Breast epithelium (tissue), 4 donors: ENCODE measurements around the gene TET2. TPM values are rescaled to one million over a fixed set of nuclear protein-coding genes. Genes with fewer than 3 reads are reported as not detected.

ENCODE experiments used
- DNase-seq, 2 donors: peaks; one replicate each; pipeline ENCODE4 v3.0.0-alpha.2; 2019; ENCODE audit warnings: low spot score in 2 of 2
- H3K27ac ChIP-seq, 2 donors: fragments of 200-600 bp; sonication (generic) in 1 of 2; one replicate each; pipeline ENCODE4 v1.5.1; 2016 to 2019; ENCODE audit warnings: mild to moderate bottlenecking in 1 of 2
- H3K27me3 ChIP-seq, 2 donors: fragments of 200-600 bp; sonication (generic) in 1 of 2; one replicate each; pipeline versions ENCODE4 v1.5.1 to v1.6.0; 2017 to 2019; ENCODE audit warnings: control low read depth in 1 of 2, mild to moderate bottlenecking in 1 of 2
- H3K36me3 ChIP-seq: fragments of 200-600 bp; one replicate; pipeline ENCODE4 v1.5.1; 2019
- H3K4me1 ChIP-seq, 2 donors: fragments of 200-600 bp; sonication (generic); one replicate each; pipeline ENCODE4 v1.5.1; 2016 to 2019; ENCODE audit warnings: control low read depth in 1 of 2
- H3K4me3 ChIP-seq, 3 donors: fragments of 200-600 bp; sonication (generic); 1 replicate in 2 of 3; 2 replicates in 1 of 3; pipeline ENCODE4 v1.5.1; 2016 to 2019; ENCODE audit warnings: mild to moderate bottlenecking in 3 of 3, moderate library complexity in 2 of 3
- H3K9me3 ChIP-seq, 2 donors: fragments of 200-600 bp; sonication (generic) in 1 of 2; one replicate each; pipeline ENCODE4 v1.5.1; 2016 to 2019; ENCODE audit warnings: control low read depth in 1 of 2
- CTCF ChIP-seq, 3 donors: fragments of 450-650 bp; IDR thresholded peaks; one replicate each; pipeline ENCODE4 v1.5.1; 2016 to 2017; ENCODE audit warnings: antibody characterized with exemption in 3 of 3, mild to moderate bottlenecking in 3 of 3, moderate library complexity in 3 of 3
- POLR2A ChIP-seq: fragments of 450-650 bp; IDR thresholded peaks from one replicate; pipeline ENCODE4 v1.6.1; 2016; ENCODE audit warnings: antibody characterized with exemption, mild to moderate bottlenecking, moderate library complexity
- POLR2AphosphoS5 ChIP-seq, 3 donors: sonication (generic); formaldehyde crosslinking; IDR thresholded peaks; one replicate each; pipeline ENCODE4 v1.6.1; 2017; ENCODE audit warnings: antibody characterized with exemption in 3 of 3
- intact Hi-C: fragments of 100-400 bp; cut with DNase I; formaldehyde crosslinking; loops from one replicate; pipeline ENCODE4 v1.15.1; 2023; ENCODE audit warnings: low total_unique reads
- total RNA-seq, 3 donors: library from RNA; depleted of rRNA; stranded (reverse); fragments of >200 nt; gene quantifications; one replicate each; pipeline ENCODE4 v1.1.0, GENCODE V29; 2016

Gene TET2
- total RNA-seq, 3 donors from 2014 or later: 23.2 to 37.3 (median 29.8) TPM

- intact Hi-C loops: loop anchor here (10.0 kb wide), 1 partner anchor 328 kb away; the partner anchor contains the start of gene PPA2
- Histone ChIP-seq H3K4me1 (peaks cover 0 to 7% of the 10 kb centered on the region in 2 donors), H3K9me3 (no peaks in the 10 kb centered on the region), H3K27me3 (no peaks in the 10 kb centered on the region), H3K4me3 (peak overlapping the region; percentile 58 to 81 (median 69)), H3K36me3 (no peaks in the 10 kb centered on the region), H3K27ac (peak overlapping the region; percentile 81 to 89)
- DNase-seq: no peak
- TF ChIP-seq CTCF (IDR thresholded peaks at IDR 0.05) (no peak), POLR2AphosphoS5 (IDR thresholded peaks at IDR 0.05) (no peak), POLR2A (no peak)
These were observed 408 bp downstream of the TET2 start for GRCh38 chr4:105147016-105147552.

GRCh38 chr4:105147553-105148161 lies 981 bp downstream of the TET2 start:
- intact Hi-C loops: loop anchor here (10.0 kb wide), 1 partner anchor 327 kb away; the partner anchor contains the start of gene PPA2
- DNase-seq: no peak
- peak overlapping the region; percentile 81 to 89 for H3K27ac ChIP-seq
- H3K27me3 ChIP-seq: no peaks in the 10 kb centered on the region
- no peaks in the 10 kb centered on the region for H3K9me3 ChIP-seq
- no peaks in the 10 kb centered on the region for H3K36me3 ChIP-seq
- TF ChIP-seq CTCF (IDR thresholded peaks at IDR 0.05): no peak
- TF ChIP-seq POLR2A: no peak
- TF ChIP-seq POLR2AphosphoS5 (IDR thresholded peaks at IDR 0.05): no peak
- peak overlapping the region; percentile 58 to 81 (median 69) for H3K4me3 ChIP-seq
- H3K4me1 ChIP-seq: peaks cover 0 to 7% of the 10 kb centered on the region in 2 donors

- peak overlapping the region; percentile 58 to 81 (median 69) for H3K4me3 ChIP-seq
- no peaks in the 10 kb centered on the region for H3K9me3 ChIP-seq
- TF ChIP-seq POLR2A (no peak), CTCF (IDR thresholded peaks at IDR 0.05) (no peak), POLR2AphosphoS5 (IDR thresholded peaks at IDR 0.05) (no peak)
- intact Hi-C loops: loop anchor here (10.0 kb wide), 1 partner anchor 326 kb away; the partner anchor contains the start of gene PPA2
- no peak overlapping the region for H3K27ac ChIP-seq
- peaks cover 0 to 7% of the 10 kb centered on the region in 2 donors for H3K4me1 ChIP-seq
- H3K36me3 ChIP-seq: no peaks in the 10 kb centered on the region
- no peak for DNase-seq
- no peaks in the 10 kb centered on the region for H3K27me3 ChIP-seq
These were observed 1.7 kb downstream of the TET2 start for GRCh38 chr4:105148356-105148755.

GRCh38 chr4:105148776-105149175 lies 2.1 kb downstream of the TET2 start:
- no peaks in the 10 kb centered on the region for H3K36me3 ChIP-seq
- H3K27ac ChIP-seq: no peak overlapping the region
- intact Hi-C loops: loop anchor here (10.0 kb wide), 1 partner anchor 326 kb away; the partner anchor contains the start of gene PPA2
- H3K4me1 ChIP-seq: peaks cover 0 to 7% of the 10 kb centered on the region in 2 donors
- H3K27me3 ChIP-seq: no peaks in the 10 kb centered on the region
- H3K4me3 ChIP-seq: peak overlapping the region in 1 of 3 donors; percentile 81
- H3K9me3 ChIP-seq: no peaks in the 10 kb centered on the region
- no peak for DNase-seq
- TF ChIP-seq CTCF (IDR thresholded peaks at IDR 0.05): no peak
- no peak for TF ChIP-seq POLR2AphosphoS5 (IDR thresholded peaks at IDR 0.05)

GRCh38 chr4:105149771-105150170 lies 3.1 kb downstream of the TET2 start:
- no peaks in the 10 kb centered on the region for H3K9me3 ChIP-seq
- H3K36me3 ChIP-seq: no peaks in the 10 kb centered on the region
- H3K4me1 ChIP-seq: peaks cover 0 to 7% of the 10 kb centered on the region in 2 donors
- intact Hi-C loops: loop anchor here (10.0 kb wide), 1 partner anchor 325 kb away; the partner anchor contains the start of gene PPA2
- TF ChIP-seq CTCF (IDR thresholded peaks at IDR 0.05) (no peak), POLR2AphosphoS5 (IDR thresholded peaks at IDR 0.05) (no peak)
- DNase-seq: no peak
- peak overlapping the region in 1 of 3 donors; percentile 14 for H3K4me3 ChIP-seq
- H3K27me3 ChIP-seq: no peaks in the 10 kb centered on the region
- H3K27ac ChIP-seq: peak overlapping the region in 1 of 2 donors; percentile 15
